HG02642 (cell line): ENCODE data around the gene RPA1.
"Not testable (repeated sequence)": the region's sequence is repeated elsewhere in the genome, so short reads cannot be mapped to it uniquely, and the experiment has no call there.

ENCODE experiments used
- ATAC-seq: cut with Tn5 transposase; IDR thresholded peaks from one replicate; pipeline ENCODE4 v1.9.1; 2021; ENCODE audit warnings: mild to moderate bottlenecking; ENCODE audit not compliant: unreplicated experiment, poor library complexity

RPA1 gene

GRCh38 chr17:1829592-1830257 lies at the start of gene RPA1, which contains the start of gene SMYD4:
RPA1 (plus strand) TSS chr17:1830005; CDS start chr17:1830094, 89 bp downstream.
SMYD4 (minus strand) TSS chr17:1829902; CDS start chr17:1827994, 1,908 bp downstream.
- peak; percentile 92 for ATAC-seq

DNA sequence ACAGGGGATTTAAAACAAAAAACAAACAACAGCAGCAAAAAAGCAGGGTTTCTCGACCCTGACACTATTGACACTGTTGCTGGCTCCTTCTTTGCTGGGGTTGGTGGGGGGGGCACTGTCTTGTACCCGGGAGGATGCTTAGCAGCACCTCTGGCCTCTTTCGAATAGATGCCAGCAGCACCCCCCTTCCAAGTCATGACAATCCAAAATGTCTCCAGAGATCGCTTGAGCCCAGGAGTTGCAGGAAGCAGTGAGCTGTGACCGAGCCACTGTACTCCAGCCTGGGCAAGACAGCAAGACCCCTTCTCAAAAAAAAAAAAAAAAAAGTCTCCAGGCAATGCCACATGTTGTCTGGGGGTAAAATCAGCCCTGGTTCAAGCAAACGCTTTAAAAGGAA lies 47.6 kb upstream of the RPA1 start:
- no peak for ATAC-seq

DNA sequence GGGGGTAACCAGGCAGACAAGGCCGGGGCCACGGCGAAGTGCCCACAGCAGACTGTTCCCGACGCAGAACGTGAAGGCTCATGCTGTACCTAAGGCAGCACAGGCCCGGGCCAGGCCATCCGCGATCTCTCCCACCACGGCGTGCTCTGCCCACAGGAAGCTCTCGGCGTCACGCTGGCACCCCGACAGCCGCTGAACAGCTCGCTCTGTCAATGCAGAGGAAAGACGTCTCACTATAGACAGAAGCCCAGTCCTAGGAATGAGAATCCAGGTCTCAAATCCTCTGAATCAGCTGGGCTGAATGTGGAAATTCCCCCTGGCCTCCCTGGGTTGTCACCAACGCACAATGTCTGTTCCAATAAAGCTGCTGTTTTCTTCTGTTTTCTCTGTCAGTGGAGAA lies 46.5 kb upstream of the RPA1 start:
- no peak for ATAC-seq

- no peak for ATAC-seq
These were observed 45.8 kb upstream of the RPA1 start for GRCh38 chr17:1783834-1784611.

GRCh38 chr17:1785930-1786329 lies 43.9 kb upstream of the RPA1 start:
- no peak for ATAC-seq

GRCh38 chr17:1786708-1787107 lies 43.1 kb upstream of the RPA1 start:
- no peak for ATAC-seq

GRCh38 chr17:1787301-1787902 lies 42.4 kb upstream of the RPA1 start:
- no peak for ATAC-seq

- no peak for ATAC-seq
These were observed 39.9 kb upstream of the RPA1 start for GRCh38 chr17:1789936-1790335.

- ATAC-seq, result no peak
These were observed 37.0 kb upstream of the RPA1 start for GRCh38 chr17:1792495-1793446.

GRCh38 chr17:1793447-1793806 lies 36.4 kb upstream of the RPA1 start:
- no peak for ATAC-seq

- no peak for ATAC-seq
These were observed 33.0 kb upstream of the RPA1 start for GRCh38 chr17:1796800-1797199.

- ATAC-seq, result no peak
These were observed 32.5 kb upstream of the RPA1 start for GRCh38 chr17:1797323-1797722.

DNA sequence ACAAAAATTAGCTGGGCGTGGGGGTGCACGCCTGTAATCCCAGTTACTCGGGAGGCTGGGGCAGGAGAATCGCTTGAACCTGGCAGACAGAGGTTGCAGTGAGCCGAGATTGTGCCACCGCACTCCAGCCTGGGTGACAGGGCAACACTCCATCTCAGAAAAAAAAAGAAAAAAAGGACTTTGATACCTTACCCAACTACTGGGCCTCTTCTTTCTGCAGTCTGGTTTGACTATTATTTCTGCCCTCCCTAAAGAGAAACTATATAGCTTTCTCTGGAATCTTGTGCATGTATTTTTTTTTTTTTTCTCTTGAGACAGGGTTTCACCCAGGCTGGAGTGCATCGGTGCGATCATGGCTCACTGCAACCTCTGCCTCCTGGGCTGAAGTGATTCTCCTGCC lies 32.0 kb upstream of the RPA1 start:
- not testable (repeated sequence) for ATAC-seq

GRCh38 chr17:1800240-1800639 lies 29.6 kb upstream of the RPA1 start:
- no peak for ATAC-seq

DNA sequence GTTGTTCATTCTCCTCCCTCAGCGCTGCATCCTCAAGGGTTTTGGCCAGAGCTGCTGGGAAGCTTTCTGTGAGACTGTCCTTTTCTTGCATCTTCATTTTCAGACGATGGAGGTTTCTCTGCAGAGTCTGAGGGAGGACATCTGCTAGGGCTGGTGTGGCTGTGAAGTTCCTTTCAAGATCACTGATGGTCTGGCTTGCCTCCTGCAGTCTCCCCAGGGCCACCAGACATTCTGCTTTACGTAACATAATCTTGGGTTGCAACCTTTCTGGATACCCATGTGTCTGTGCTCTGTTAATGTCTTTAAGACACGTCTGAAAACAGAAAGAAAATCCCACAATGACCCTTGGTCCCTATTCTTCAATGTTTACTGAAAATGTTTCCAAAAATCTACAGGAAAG lies 29.1 kb upstream of the RPA1 start:
- ATAC-seq, result no peak

DNA sequence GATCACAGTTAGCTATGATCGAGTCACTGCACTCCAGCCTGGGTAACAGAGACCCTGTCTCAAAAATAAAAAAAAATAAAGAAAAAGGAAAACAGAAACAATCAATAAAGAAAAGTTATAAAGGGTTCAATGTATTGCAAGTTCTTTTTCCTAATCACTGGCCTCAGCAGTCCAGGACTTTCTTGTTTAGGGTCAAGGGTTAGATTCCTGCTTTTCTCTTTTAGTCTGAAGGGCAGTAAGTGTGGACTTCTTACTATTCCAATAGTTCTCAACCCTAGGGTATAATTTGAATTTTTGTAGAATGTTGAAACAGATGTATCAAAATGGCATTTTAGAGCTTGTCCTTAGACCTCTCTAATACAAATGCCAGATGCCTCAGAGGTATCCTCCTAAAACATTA lies 27.4 kb upstream of the RPA1 start:
- no peak for ATAC-seq

DNA sequence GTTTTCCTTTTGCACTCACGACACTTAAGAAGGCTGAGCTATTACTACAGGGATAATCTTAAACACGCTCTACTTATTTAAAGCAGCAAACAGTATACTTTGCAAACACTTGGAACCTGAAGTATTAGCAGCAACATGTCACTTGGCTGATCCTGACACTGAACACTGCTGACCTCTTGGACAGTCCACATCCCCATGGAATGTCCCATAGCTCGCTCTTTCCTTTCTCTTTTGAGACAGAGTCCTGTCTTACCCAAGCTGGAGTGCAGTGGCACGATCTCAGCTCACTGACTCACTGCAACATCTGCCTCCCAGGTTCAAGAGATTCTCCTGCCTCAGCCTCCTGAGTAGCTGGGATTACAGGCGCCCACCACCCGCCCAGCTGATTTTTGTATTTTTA lies 26.5 kb upstream of the RPA1 start:
- no peak for ATAC-seq

DNA sequence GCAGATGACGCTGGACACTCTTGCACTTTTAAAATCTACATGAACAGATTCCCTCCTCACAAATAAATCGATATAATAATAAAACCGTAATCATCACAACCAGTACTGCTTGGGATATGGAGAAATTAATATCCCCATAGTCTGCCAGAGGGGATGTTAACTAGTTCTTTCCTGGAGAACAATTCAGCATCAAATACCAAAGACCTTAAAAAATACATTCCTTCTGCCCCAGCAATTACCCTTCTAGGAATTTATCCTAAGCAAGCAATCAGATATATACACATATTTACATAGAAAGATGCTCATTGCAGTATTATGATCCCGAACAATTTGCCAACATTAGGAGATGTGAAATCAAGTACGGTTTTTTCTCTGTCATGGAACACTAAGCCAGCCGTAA lies 21.9 kb upstream of the RPA1 start:
- ATAC-seq, result no peak

GRCh38 chr17:1808644-1809043 lies 21.2 kb upstream of the RPA1 start:
- ATAC-seq, result no peak

- not testable (repeated sequence) for ATAC-seq
These were observed 20.0 kb upstream of the RPA1 start for GRCh38 chr17:1809815-1810214.
